ENCODE measurements around the gene DPP7.

DPP7 gene

DNA sequence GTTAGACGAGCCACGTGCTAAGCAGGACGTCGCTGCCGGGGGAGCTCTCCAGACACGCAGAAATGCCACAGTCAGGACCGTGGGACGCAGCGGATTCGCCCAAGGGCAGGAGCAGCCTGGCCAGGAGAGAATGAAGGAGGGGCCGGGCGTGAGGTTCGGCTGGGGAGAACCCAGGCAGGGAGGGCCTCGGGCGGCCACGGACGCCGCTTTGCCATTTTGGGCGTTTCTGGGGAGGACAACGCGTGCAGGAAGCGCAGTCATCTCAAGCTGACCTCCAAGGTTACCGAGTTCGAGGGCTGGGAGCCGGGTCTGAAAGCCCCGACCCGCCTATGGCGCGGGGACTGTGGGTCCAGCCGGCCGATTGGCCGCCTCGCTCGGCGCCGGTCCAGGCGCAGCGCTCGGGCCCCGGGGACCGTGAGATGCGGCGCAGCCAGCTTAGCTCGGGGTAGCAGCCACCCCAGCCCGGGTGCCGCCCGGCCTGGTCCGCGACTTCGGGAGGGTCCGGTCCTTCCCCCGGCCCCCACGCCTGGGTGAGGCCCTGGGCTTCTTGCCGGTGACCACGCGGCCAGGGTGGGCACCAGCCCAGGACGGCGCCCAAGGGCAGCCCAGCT lies 28.5 kb downstream of the DPP7 start:
- DNase-seq: peak; percentile 58

- no peak for DNase-seq
Observed at GRCh38 chr9:137084526-137084925, 30.0 kb downstream of the DPP7 start.

DNA sequence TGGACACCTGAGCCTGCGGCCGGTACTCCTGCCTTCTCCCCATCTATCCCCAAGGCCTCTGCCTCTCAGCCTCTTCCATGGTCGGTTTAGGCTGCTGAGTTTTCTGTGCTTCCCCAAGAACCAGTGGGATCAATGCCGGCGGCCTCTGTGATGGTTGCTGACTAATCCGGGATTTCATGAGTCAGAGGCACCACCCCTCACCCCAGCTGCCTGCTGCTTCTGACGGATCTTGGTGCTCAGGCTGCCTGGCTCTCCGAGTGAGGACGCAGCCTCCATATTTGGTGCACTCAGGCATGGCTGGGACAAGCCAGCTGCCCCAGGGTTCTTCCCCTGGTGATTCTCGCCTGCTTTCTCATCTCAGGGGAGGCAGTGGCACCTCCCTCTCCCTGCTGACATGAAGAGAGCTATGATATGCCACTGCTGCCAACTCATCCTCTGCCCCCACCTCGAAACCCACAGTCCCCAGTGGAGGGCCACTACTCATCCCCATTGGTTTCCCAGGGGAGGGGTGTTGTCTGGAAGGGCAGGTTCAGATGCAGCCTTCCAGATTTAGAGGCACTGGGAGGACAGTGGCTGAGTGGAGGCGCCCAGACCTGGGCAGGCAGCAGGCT lies 31.0 kb downstream of the DPP7 start:
- no peak for DNase-seq

DNA sequence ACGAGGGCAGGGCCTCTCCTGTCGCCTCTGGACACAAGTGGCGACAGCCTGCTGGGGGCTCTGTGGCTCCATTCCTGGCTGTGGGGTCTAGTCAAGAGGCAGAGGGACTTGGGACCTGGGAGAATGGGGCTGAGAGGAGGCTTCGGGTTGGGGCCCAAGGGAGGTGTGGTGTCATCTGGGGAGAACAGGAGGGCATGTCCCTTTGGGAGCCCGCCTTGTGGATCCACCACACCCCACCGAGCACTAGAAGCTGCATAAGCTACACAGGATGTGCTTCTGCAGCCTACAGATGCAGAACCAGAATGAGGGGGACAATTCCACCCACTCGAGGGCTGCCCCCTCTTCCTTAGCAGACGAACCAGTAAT lies 31.6 kb downstream of the DPP7 start:
- no peak for DNase-seq

DNA sequence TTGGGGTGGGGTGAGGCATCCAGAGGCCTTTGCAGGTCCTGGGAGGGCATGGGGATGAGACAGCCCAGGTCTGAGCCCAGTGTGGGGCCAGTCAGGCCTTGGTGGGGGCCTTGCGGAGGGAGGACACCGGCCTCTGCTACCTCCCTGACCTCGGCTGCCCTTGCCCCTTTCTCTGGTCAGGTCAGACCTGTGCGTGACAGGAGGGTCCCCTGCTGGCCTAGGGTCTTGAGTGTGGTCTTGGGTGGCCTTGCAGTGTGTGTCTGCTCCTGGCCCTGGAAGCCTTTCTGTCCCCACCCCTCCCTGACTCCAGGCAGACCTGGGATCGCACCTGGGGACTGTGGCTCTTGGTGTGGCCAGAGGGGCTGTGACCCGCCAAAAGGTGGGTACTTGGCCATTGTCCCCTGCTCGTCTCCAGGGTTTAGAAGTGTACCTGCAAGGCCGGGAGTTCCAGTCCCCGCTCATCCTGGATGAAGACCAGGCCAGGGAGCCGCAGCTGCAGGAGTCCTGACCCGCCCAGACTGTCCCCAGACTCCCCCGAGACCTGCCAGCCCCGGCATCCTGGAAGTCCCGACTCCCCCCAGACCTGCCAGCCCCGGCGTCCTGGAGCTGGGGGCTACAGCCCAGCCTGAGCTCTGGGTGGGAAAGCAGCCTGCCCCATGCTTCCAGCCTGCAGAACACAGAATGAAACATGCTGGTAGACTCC lies 32.2 kb downstream of the DPP7 start:
- no peak for DNase-seq

- DNase-seq: no peak
Observed at GRCh38 chr9:137080260-137081122, 34.0 kb downstream of the DPP7 start.

- DNase-seq: no peak
Observed at GRCh38 chr9:137079401-137079787, 35.1 kb downstream of the DPP7 start.

DNA sequence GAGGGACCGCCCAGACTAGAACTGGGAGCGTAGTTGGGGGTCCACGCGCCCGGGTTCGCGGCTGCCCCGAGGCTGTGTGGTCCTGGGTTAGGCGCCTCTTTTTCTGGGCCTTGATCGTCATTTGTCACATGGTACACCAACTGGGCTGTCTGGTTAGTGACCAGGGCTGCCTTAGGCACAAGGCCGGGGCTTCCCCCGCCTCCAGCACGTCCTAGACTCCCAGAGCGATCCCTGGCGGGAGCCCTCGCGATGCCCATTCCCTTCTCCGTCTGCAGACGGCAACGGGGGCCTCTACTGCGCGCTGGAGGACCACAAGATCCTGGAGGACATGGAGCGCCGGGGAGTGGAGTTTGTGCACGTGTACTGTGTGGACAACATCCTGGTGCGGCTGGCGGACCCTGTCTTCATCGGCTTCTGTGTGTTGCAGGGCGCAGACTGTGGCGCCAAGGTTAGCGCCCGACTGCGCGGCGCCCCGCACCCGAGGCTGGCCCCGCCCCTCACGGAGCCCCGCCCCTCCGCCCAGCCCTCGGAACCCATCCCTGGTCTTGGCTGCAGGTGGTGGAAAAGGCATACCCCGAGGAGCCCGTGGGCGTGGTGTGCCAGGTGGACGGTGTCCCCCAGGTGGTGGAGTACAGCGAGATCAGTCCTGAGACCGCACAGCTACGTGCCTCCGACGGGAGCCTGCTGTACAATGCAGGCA lies 35.7 kb downstream of the DPP7 start:
- no peak for DNase-seq

DNA sequence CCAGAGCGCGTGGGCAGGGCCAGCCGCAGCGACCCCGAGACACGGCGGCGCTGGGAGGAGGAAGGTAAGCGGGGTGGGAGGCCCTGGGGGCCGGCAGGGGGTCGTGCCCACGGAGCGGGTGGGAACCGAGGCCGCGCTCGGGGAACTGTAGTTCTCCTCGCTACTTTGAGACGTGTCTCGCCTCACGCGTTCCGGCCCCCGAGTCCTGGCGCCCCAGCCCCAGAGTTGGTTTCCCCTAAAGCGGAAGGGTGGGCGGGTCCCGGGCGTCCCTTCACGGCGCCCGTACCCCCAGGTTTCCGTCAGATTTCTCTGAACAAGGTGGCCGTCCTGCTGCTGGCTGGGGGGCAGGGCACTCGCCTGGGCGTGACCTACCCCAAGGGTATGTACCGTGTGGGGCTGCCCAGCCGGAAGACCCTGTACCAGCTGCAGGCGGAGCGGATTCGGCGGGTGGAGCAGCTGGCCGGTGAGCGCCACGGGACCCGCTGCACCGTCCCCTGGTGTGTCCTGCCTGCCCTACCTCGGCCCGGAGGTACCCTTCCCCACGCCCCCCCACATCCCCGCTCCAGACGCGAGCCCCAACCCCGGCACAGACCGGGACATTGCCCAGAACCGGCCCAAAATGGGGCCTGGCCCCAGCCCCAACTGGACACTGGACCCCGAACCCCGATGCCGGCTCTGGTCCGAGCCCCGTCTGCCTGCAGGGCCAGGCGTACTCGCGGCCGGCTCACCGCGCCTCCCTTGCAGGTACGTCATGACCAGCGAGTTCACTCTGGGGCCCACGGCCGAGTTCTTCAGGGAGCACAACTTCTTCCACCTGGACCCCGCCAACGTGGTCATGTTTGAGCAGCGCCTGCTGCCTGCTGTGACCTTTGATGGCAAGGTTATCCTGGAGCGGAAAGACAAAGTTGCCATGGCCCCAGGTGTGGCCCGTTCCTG lies 36.5 kb downstream of the DPP7 start:
- DNase-seq: peak; percentile 58

GRCh38 chr9:137077010-137077747 lies 37.4 kb downstream of the DPP7 start, which contains the start of gene UAP1L1:
TSS of gene UAP1L1 (plus strand) at chr9:137077517. CDS start at chr9:137077533, 16 bp downstream.
- peak; percentile 81 for DNase-seq

DNA sequence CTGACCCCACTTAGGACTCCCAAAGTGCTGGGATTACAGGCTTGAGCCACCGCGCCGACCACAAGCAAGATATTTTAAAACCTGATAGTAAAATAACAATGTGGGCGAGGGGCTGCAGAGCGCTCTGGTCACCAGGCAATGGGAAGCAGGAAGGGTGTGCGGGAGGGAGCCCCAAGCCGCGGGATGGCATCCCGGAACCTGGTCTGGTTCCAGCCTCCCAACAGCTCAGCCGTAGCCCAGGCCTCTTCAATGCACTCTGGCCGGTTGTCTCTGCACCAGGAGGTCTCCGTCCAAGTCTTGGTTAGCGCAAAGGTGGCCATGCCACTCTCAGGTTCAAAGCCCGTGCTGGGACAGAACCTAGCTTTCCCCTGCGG lies 37.9 kb downstream of the DPP7 start:
- no peak for DNase-seq

GRCh38 chr9:137075275-137075775 lies 39.2 kb downstream of the DPP7 start:
- no peak for DNase-seq

DNA sequence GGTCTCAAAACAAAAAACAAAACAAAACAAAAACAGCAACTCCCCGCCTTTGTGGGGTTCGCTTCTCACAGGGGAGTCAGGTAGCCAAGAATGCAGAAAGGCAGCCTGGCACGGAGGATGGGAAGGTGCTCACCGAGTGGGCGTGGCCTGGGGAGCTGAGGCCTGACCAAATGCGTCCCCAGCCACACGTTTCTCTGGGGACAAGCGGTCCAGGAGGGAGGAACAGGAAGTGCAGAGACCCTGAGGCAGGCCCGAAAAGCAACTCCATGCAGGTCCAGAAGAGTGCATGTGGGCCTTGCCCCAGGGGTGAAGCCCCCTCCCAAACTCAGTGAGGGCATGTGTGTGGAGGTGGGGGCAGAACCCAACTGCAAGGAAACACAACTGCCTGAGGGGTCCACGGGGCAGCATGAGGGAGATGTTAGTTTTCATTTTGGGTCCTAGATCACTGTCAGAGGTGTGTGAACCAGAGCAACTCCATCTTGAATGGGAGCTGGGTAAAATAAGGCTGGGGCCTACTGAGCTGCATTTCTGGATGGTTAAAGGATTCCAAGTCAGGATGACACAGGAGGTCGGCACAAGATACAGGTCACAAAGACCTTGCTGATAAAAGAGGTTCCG lies 39.8 kb downstream of the DPP7 start:
- DNase-seq: no peak

DNA sequence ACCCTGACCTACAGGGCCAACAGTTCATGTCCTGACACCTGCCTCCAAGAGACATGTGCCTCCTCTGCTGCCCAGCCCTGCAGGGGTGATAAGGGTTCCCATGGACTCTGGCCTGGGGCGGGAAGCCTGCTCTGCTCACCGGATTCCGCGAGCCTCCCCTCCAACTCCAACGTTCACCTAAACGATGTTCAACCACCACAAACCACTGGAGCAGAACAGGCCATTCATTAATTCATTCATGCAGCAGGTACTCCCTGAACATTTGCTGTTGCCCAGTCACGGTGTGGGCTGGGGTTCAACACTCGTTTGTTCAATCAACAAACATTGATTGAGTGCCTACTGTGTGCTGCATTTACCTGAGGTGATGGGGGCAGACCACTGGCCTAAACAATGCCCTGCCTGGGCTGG lies 40.5 kb downstream of the DPP7 start:
- no peak for DNase-seq

DNA sequence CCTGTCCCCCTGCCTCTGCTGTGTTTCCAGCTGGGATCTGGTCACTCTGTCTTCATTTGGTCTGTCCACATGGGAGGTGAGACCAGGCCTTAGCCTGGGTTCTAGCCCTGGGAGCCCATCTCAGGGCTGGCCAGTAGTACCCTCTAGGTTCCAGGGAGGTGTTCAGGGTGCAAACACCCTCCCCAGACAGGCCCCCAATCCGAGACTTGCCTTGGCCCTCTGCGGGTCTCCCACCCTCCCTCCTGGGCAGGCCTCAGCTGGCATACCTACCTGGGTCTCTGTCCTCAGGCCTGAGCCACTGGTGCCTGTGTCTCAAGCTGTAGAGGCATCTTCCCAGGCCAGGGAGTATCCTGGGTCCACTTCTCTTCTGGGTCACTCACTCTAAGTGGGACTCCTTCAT lies 43.3 kb downstream of the DPP7 start:
- no peak for DNase-seq

DNA sequence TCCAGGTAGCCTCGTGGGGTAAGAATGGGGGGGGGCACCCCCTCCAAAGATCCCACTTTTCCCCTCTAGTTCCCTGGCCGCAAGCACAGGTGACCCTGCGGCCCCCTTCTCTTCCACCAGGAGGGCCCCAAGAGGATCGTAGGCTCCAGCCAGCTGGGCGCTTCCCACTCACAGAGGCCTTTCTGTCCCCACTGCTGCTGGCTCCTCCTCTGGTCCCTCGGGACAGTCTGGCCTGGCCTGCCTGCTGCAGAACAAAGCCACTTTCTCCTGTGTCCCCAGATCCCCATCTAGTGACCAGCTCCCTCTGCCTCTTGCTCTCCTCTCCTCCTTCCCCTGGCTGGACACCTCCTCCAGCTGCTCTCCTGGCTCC lies 43.6 kb downstream of the DPP7 start:
- peak; percentile 41 for DNase-seq

DNA sequence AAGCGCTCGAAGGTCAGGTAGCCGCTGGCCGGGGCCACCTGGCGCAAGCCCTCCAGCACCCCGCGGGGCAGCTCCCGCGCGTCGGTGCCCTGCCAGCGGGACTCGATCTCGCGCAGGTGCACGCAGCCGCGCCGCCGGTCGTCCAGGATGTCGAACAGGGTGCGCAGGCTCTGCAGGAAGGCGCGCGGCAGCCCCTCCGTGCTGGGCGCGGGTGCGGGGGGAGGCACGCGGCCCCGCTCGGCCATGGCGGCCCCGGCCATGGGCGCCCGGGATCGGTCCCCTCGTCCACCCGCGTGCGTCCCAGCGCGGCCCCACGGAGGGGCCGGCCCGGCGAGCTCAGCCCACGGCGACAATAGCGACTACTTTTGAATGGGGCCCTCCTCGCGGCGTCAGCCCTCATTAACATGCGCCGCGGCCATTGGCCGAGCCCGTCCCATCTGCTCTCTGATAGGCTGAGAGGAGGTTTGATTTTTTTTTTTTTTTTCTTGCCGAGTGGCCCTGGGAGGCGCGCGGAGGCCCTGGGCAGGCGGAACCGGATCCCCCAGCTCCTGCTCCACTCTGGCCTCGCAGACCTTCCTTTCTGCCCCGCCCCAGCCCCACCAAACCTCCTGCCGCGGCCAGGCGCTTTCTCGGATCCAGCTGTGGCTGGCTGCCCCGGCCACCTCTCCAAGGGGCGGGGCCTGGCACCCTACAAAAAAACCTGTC lies 44.2 kb downstream of the DPP7 start, which contains the start of gene SAPCD2:
SAPCD2 (minus strand) TSS at position 357 of the 705 bp plus-strand sequence; CDS start at position 260, 97 bp downstream.
- DNase-seq: peak; percentile 97

DNA sequence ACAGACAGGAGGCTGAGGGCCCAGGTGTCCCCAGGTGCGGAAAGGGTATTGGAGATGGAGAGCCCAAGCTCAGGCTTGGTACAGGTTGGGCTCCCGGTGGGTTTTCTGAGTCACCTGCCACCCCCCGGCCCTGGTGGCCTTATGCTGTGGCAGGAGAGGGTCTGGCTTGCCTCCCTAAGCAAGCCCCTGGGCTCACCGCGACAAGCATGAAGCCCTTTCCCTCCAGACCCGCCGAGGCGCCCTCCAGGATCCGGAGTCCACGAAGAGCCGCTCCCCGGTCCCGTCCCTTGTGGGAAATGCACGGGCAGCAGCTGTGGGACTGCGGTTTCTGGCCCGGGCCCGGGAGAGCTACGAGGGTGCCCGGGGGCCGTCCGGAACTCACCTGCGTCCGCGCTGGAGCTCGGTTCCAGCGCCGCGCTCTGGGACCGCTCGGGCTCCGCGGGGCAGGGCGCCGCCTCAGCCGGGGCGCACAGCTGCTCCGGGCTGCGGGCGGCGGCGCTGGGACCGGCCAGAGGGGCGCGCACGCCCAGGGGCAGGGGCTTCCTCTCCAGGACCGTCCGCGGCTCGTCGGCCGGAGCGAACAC lies 44.9 kb downstream of the DPP7 start:
- no peak for DNase-seq

Data from hematopoietic multipotent progenitor cell treated with erythropoietin and hydrocortisone succinate and interleukin-3 and kit ligand, for 6 days (in vitro differentiated cells).